Osteocyte (in vitro differentiated cells): ENCODE data around the gene TMEM138. TPM values are rescaled to one million over a fixed set of nuclear protein-coding genes. Genes with fewer than 3 reads are reported as not detected.

ENCODE experiments used
- DNase-seq: peaks from one replicate; pipeline ENCODE4 v3.0.0; 2021; ENCODE audit warnings: mixed read lengths; ENCODE audit not compliant: unreplicated experiment; ENCODE audit errors: extremely low spot score
- H3K27ac Mint-ChIP-seq: one replicate; pipeline ENCODE4 v1.8.0; 2021; ENCODE audit warnings: mild to moderate bottlenecking, mixed read lengths; ENCODE audit not compliant: unreplicated experiment
- H3K27me3 Mint-ChIP-seq: one replicate; pipeline ENCODE4 v1.8.0; 2021; ENCODE audit warnings: mixed read lengths; ENCODE audit not compliant: unreplicated experiment
- H3K36me3 Mint-ChIP-seq: one replicate; pipeline ENCODE4 v1.8.0; 2021; ENCODE audit warnings: mixed read lengths; ENCODE audit not compliant: unreplicated experiment
- H3K4me1 Mint-ChIP-seq: one replicate; pipeline ENCODE4 v1.8.0; 2021; ENCODE audit warnings: mixed read lengths; ENCODE audit not compliant: unreplicated experiment
- H3K4me3 Mint-ChIP-seq: one replicate; pipeline ENCODE4 v1.8.0; 2021; ENCODE audit warnings: mild to moderate bottlenecking, moderate library complexity, mixed read lengths; ENCODE audit not compliant: unreplicated experiment
- H3K9me3 Mint-ChIP-seq: one replicate; pipeline ENCODE4 v1.8.0; 2021; ENCODE audit warnings: mixed read lengths; ENCODE audit not compliant: unreplicated experiment
- total RNA-seq: library from RNA; stranded (reverse); gene quantifications from 2 replicates; pipeline ENCODE4 v1.2.1, GENCODE V29; 2021
- TF ChIP-seq, protein P1 (sequence below): fragments of 200-600 bp; sonication (generic); IDR thresholded peaks from 2 replicates; pipeline ENCODE4 v1.5.0; 2021; ENCODE audit warnings: antibody characterized with exemption, mild to moderate bottlenecking, moderate library complexity

The TMEM138 gene
- total RNA-seq, 1 donor from 2014 or later, result 49.4 TPM

DNA sequence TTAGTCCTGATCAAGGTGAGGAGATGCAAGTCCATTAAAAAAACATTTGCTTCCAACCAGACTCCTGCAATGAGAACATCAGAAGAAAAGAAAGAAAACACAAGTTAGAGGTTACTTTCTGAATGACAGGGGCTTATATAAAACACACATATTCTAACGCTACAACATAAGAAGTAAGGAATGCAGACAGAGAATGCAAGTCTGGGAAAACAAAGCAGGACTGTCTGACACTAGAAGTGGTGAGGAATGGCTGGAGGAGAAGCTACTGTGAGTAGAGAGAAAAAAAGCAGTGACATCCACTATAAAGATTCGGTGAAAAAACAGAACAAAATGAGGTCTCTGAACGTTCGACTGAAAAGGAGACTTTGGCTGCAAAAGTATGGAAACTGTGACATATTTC lies 42.5 kb downstream of the TMEM138 start:
- Mint-ChIP-seq H3K36me3 (peaks cover 35% of the 10 kb centered on the region), H3K4me1 (no peaks in the 10 kb centered on the region), H3K9me3 (no peaks in the 10 kb centered on the region), H3K4me3 (no peak overlapping the region), H3K27ac (peak overlapping the region; percentile 10), H3K27me3 (no peaks in the 10 kb centered on the region)
- TF ChIP-seq, protein P1, sequence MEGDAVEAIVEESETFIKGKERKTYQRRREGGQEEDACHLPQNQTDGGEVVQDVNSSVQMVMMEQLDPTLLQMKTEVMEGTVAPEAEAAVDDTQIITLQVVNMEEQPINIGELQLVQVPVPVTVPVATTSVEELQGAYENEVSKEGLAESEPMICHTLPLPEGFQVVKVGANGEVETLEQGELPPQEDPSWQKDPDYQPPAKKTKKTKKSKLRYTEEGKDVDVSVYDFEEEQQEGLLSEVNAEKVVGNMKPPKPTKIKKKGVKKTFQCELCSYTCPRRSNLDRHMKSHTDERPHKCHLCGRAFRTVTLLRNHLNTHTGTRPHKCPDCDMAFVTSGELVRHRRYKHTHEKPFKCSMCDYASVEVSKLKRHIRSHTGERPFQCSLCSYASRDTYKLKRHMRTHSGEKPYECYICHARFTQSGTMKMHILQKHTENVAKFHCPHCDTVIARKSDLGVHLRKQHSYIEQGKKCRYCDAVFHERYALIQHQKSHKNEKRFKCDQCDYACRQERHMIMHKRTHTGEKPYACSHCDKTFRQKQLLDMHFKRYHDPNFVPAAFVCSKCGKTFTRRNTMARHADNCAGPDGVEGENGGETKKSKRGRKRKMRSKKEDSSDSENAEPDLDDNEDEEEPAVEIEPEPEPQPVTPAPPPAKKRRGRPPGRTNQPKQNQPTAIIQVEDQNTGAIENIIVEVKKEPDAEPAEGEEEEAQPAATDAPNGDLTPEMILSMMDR, result no peak
- DNase-seq, result no peak

DNA sequence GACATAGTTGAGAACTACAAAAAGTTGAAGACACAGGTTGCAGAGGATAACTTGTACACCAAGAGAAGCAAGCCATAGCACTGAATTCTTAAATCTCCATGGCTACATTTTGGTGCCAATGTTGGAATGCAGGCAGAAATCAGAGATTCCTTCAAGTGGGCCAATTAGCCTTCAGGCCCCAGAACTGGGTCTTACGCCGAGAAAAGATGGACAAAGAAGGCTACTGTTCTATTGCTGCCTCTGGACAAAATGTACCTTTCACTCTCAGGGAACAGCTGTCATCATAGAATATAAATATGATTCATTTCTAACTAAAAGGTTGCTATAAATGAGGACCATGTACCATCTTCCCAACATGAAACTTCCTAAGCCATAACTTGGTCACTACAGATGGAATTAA lies 43.9 kb downstream of the TMEM138 start:
- Mint-ChIP-seq H3K4me3 (no peak overlapping the region), H3K27ac (no peak overlapping the region), H3K27me3 (no peaks in the 10 kb centered on the region), H3K36me3 (peaks cover 41% of the 10 kb centered on the region), H3K4me1 (no peaks in the 10 kb centered on the region), H3K9me3 (no peaks in the 10 kb centered on the region)
- TF ChIP-seq, protein P1, result no peak
- no peak for DNase-seq

DNA sequence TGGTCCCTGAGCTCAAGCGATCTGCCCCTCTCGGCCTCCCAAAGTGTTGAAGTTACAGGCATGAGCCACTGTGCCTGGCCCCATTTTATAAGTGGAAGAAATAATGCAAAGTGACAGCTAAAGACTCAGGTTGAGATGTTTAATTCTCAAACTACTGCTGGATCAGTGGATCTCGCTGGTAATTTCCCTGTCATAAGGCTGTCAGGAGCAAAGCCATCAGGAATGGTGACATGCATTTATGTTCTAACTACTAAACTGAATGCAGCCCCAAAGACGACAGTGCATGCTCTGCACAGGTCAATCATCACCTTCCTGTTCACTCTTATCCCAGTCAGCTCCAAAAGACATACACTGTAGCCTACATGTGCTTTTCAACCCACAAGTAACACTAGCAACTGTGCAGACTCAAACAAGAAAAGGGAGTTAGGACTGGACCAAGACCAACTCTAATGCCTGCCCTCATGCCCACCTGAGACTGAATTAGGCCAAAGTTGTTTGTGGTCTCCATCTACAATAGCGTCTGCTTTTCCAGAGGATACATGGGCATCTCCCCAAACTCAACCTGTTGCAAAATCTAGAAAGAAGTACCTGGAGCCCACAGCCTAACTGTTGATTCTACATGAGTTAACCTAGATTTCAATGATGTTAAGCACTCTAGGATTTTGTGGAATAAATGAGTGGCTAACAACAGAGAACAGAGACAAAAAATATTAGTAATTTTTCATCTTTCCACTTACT lies 45.0 kb downstream of the TMEM138 start:
- Mint-ChIP-seq H3K4me3 (no peak overlapping the region), H3K4me1 (no peaks in the 10 kb centered on the region), H3K9me3 (no peaks in the 10 kb centered on the region), H3K27ac (peak overlapping the region; percentile 18), H3K27me3 (no peaks in the 10 kb centered on the region), H3K36me3 (peaks cover 50% of the 10 kb centered on the region)
- no peak for DNase-seq
- TF ChIP-seq, protein P1, result no peak

DNA sequence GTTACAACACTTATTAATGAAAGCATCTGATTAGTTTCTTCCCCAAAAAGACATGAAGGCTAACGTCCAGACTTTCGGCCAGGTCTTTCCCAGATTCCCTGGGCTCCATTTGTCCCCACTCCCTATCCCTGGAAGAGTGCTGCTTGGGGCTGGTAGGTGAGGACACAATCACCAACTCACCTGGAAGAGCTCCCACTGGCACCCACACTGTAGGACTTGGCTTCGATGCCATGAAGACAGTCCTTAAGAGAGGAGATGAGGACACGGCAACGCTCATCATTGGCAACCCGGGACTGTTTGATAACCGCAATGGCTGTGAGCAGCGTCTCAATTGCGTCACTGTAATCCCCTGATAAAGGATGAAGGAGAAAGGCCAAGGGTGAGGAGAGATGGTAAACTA lies 49.4 kb downstream of the TMEM138 start:
- H3K27me3 Mint-ChIP-seq, result no peaks in the 10 kb centered on the region
- H3K4me1 Mint-ChIP-seq, result no peaks in the 10 kb centered on the region
- TF ChIP-seq, protein P1, result no peak
- peaks cover 59% of the 10 kb centered on the region for H3K36me3 Mint-ChIP-seq
- H3K4me3 Mint-ChIP-seq, result no peak overlapping the region
- H3K9me3 Mint-ChIP-seq, result no peaks in the 10 kb centered on the region
- no peak for DNase-seq
- no peak overlapping the region for H3K27ac Mint-ChIP-seq

DNA sequence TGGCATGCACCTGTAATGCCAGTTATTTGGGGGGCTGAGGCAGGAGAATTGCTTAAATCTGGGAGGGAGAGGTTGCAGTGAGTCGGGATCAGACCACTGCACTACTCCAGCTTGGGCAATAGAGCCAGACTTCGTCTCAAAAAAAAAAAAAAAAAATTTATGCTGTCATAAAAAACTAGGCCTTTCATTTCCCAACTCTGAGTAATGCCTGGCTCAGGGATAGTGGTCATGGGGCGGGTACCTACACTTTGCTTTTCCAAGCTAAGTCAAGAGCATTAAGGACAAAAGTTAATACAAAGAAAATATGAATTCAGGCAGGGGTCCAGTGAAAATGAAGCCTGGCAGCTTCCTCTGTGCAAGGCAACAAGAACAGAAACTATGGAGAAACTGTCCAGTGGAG lies 51.3 kb downstream of the TMEM138 start:
- no peaks in the 10 kb centered on the region for H3K4me1 Mint-ChIP-seq
- peaks cover 55% of the 10 kb centered on the region for H3K36me3 Mint-ChIP-seq
- no peak overlapping the region for H3K27ac Mint-ChIP-seq
- no peaks in the 10 kb centered on the region for H3K27me3 Mint-ChIP-seq
- TF ChIP-seq, protein P1, result no peak
- no peak for DNase-seq
- H3K9me3 Mint-ChIP-seq, result no peaks in the 10 kb centered on the region
- H3K4me3 Mint-ChIP-seq, result no peak overlapping the region
